Choroid plexus epithelial cell (primary cell): ENCODE data around the gene CTNNA3.

Source experiments
- DNase-seq: peaks from one replicate; pipeline ENCODE4 v3.0.0-alpha.2; 2010; ENCODE audit warnings: low read depth
- H3K4me3 ChIP-seq: 2 replicates; pipeline ENCODE4 v1.5.1; 2011; ENCODE audit warnings: low read depth, mild to moderate bottlenecking, control low read depth, low read length, moderate library complexity
- TF ChIP-seq, protein P1 (sequence below): conservative IDR thresholded peaks from 2 replicates; pipeline ENCODE4 v1.5.1; 2011; ENCODE audit warnings: low read depth, mild to moderate bottlenecking, control low read depth, inconsistent platforms, low read length, moderate library complexity

The CTNNA3 gene

DNA sequence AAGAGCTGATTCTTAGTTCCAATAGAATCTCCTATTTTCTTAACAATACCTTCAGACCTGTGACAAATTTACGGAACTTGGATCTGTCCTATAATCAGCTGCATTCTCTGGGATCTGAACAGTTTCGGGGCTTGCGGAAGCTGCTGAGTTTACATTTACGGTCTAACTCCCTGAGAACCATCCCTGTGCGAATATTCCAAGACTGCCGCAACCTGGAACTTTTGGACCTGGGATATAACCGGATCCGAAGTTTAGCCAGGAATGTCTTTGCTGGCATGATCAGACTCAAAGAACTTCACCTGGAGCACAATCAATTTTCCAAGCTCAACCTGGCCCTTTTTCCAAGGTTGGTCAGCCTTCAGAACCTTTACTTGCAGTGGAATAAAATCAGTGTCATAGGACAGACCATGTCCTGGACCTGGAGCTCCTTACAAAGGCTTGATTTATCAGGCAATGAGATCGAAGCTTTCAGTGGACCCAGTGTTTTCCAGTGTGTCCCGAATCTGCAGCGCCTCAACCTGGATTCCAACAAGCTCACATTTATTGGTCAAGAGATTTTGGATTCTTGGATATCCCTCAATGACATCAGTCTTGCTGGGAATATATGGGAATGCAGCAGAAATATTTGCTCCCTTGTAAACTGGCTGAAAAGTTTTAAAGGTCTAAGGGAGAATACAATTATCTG, 768.6 kb downstream of the CTNNA3 start:
- no peak overlapping the region for H3K4me3 ChIP-seq
- no peak for DNase-seq
- TF ChIP-seq, protein P1, sequence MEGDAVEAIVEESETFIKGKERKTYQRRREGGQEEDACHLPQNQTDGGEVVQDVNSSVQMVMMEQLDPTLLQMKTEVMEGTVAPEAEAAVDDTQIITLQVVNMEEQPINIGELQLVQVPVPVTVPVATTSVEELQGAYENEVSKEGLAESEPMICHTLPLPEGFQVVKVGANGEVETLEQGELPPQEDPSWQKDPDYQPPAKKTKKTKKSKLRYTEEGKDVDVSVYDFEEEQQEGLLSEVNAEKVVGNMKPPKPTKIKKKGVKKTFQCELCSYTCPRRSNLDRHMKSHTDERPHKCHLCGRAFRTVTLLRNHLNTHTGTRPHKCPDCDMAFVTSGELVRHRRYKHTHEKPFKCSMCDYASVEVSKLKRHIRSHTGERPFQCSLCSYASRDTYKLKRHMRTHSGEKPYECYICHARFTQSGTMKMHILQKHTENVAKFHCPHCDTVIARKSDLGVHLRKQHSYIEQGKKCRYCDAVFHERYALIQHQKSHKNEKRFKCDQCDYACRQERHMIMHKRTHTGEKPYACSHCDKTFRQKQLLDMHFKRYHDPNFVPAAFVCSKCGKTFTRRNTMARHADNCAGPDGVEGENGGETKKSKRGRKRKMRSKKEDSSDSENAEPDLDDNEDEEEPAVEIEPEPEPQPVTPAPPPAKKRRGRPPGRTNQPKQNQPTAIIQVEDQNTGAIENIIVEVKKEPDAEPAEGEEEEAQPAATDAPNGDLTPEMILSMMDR: no peak

GRCh38 chr10:66926841-66927240, 769.2 kb downstream of the CTNNA3 start:
- TF ChIP-seq, protein P1: no peak
- DNase-seq: no peak
- H3K4me3 ChIP-seq: no peak overlapping the region

DNA sequence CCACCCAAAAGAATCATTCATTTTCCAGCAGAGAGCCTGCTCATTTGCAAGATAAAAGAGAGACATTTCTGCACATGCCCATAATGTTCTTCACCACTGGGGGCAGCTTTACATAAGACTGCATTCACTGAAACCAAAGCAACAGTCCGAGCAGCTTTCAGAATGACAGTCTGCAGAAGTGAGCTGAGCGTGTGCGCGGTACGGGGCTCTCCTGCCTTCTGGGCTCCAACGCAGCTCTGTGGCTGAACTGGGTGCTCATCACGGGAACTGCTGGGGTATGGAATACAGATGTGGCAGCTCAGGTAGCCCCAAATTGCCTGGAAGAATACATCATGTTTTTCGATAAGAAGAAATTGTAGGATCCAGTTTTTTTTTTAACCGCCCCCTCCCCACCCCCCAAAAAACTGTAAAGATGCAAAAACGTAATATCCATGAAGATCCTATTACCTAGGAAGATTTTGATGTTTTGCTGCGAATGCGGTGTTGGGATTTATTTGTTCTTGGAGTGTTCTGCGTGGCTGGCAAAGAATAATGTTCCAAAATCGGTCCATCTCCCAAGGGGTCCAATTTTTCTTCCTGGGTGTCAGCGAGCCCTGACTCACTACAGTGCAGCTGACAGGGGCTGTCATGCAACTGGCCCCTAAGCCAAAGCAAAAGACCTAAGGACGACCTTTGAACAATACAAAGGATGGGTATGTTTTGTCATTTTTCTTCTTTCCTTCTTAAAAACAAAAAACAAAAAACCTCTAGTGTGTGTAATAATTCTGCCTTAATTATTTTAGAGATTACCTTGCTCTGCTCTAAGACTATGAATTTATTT, 769.9 kb downstream of the CTNNA3 start, which contains the start of gene LRRTM3:
Gene LRRTM3, plus strand, starts transcription at position 141 of the 820 bp plus-strand sequence.
- peak within 1 kb of the TSS; percentile 31 for H3K4me3 ChIP-seq
- TF ChIP-seq, protein P1: peak; percentile 79
- peak; percentile 84 for DNase-seq

GRCh38 chr10:66925373-66925772, 770.6 kb downstream of the CTNNA3 start:
- TF ChIP-seq, protein P1: no peak
- no peak for DNase-seq
- H3K4me3 ChIP-seq: no peak overlapping the region

DNA sequence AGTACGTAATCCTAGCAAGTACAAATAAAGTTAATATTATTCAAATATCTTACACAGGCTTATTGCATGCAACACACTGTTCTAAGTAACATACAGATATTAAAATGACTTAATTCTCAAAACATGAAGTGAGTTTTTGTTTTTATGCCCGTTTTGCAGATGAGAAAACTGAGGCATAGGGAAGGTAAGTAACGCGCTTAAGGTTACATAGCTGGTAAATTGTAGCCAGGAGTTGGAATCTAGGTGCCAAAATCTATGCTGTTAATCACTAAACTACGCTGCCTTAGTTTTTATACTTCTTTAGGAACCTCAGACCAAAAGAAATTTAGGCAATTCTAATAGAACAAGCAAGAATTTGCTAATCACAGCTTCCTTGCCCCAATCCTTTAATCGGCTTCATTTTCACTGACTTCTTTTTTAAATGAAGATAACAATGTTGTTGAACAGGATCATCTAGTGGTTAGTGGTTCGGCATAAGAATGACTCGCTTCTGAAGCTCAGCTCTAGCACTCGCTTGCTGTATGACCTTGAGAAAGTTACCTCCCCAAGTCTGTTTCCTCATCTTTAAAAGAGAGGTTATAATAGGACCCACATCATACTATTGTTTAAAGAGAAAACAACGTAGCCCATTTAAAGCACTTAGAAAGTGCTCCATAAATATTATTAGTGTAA, 771.2 kb downstream of the CTNNA3 start:
- TF ChIP-seq, protein P1: no peak
- H3K4me3 ChIP-seq: no peak overlapping the region
- peak; percentile 1 for DNase-seq

GRCh38 chr10:66919248-66919647, 776.7 kb downstream of the CTNNA3 start:
- DNase-seq: no peak
- no peak overlapping the region for H3K4me3 ChIP-seq
- TF ChIP-seq, protein P1: no peak
